GM04503 (cell line): ENCODE results near the gene WFDC5.

Experiments used
- DNase-seq: peaks from one replicate; pipeline ENCODE4 v3.0.0-alpha.2; 2012; ENCODE audit warnings: low read depth

WFDC5 gene

DNA sequence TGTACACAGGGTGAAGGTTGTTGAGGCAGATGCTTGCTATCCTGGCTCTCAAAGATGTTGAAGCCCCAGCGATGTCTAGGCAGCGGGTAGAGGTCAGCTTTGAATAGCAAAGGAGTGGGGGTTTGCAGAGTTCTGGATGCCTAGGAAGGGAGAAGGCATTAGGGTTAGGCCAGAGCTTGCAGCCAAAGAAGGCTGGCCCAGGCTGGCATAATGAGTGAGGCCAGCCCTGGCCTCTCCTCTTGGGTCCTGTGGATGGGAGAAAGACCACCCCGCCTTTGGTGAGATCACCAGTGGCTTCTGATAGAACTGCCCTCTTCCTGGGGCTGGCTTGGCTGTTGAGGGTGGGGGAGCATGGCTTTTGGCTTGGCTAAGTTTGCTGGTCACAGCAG is 406 bp upstream of the WFDC5 start:
- DNase-seq: no peak

DNA sequence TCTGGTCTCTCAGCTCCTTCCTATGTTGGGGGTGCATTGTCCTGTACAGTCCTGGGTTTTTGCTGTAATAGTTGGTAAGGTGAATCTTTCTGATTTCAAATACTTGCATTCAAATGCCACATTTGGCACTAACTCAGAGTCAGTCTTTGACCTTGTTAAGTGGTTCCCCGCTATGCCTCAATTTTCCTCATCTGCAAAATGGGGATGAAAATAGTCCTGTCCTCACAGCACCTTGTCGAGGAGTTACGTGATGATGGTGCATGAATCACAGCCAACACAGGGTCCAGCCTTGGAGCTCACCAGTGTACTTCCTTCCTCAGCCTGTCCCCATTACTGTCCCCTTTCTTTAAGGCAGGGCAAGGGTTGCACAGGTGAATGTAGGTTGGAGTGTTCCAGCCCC is 1.1 kb downstream of the WFDC5 start:
- DNase-seq: no peak

DNA sequence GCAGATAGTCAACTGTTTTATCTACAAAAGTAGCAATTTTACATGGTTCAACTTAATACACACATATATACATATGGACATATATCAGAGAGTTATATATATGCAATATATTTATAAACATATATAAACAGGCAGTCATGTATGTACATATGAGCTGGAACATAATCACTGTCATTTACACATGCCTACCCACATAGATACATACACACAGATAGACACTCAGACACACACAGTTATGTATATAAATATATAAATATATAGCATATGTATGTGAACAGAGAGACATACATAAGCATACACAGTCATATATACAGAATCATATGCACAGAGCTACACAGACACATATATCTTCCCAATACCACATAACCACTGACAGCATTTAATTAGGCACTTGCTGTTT is 2.2 kb downstream of the WFDC5 start:
- no peak for DNase-seq

DNA sequence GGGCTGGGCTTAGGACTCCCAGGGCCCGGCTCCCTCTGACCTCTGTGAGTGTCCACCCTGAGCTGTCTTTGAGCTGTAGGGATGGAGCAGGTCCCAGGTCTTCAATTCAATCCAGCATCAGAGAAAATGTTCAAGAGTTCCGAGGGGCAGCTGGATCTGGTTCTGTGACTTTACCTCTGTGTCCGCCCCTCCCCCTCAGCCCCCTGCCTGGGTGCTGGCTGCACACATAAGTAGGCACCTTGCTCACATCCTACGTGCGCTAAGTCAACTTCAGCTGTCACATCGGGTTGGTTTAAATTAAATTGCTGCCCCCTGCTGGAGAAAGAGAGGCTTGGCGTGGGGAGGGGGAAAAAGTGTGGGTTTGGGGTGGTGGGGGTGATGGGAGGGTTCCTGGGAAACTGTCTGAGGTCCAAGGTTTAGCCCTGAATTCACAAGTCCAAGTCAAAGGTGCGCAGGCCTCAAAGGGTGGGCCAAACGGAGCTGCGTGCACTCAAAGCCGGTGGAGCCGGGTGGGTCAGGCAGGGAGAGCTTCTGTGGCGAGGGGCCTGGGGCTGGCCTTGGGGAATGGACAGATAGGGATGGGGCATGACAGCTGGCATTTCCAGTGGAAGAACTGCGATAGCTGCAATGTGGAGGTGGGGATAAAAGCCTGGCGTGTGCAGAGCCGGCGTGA is 3.0 kb downstream of the WFDC5 start:
- no peak for DNase-seq

DNA sequence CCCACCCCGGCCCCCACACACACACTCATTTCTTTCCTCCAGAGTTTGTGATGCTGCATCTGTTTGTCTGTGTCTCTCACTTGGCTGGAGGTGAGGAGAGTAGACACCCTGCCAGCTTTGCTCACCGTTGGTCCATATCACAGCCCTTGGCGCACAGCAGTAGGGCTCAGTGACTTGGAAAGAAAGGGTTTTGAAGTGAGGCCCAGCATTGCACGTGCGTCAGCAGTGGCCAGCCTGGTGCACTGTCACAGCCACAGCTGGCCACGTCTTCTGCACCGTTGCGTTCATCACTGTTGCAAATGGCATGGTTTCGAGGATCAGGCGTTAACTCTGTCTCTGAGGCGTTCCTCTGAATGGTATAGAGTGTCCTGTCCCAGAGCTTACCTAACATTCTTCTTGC is 3.7 kb downstream of the WFDC5 start:
- DNase-seq: no peak

DNA sequence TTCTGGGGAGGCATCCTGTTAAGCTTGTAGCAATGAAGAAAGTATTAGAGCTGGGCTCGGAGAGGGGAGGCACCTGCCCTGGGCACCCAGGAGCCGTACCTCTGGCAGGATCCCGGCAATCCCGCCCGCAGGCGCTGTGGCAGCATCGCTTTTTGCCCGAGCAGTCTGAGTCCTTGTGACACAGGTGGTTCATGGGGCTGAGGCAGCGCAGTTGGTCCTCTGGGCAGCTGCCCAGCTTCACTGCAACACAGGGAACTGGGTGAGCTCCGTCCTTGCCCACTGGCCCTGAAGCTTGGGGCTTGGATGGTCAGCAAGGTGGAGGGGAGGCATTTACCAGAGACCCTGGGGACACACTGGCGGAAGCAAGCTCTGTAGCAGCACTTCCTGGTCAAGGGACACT is 4.7 kb downstream of the WFDC5 start:
- DNase-seq: no peak

DNA sequence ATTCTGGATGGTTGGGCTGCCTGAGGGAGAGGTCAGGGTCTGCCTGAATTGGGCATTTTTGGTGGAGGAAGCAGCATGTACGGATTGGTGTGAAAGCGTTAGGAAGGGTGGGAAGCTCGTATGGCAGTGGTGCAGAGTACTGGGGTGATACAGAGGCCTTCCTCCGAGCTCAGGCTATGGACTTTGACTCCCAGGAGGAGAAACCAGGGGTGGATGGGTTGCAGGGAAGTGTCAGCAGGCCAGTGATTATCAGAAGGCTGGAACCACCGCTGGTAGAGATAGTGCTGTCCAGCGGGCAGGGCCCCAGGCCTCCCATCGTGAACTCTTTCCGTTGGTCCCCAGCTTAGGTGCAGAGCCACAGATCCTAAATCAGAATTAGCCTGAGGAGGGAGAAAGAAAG is 5.3 kb downstream of the WFDC5 start:
- no peak for DNase-seq

DNA sequence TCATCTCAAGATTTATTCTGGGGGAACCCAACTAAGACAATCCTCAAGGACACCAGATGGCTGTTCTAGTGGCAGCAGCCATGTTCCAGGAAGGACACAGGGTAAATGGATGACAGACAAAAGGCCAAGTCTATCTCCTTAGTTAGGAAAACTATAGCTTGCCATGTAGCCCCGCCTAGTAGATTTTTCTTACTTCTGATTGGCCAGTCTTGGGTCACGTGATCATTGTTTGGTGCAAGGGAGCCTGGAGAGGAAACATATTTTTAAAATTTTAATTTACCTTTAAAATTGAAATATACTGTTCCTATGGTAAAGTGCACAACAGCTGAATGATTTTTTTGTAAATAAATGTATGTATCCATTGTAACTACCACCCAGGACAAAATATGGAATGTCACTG is 9.7 kb downstream of the WFDC5 start:
- DNase-seq: no peak

DNA sequence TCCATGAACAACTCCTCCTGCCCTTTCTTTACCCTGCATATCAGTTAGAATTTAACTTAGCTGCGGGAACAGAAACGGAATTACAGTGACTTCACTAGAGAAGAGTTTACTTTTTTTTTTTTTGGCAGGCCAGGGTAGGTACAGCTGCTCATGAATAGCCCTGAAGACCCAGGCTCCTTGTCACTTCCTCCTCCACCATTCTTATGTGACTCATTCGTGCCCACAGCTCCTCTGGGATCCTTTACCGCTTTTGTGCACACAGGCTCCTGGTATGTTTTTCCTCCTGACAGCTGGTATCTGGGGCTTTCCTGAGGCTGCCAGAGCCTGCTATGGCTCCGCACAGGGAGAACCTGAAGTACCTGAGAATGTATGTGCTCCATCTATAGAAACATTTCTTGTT is 10.2 kb downstream of the WFDC5 start:
- no peak for DNase-seq

DNA sequence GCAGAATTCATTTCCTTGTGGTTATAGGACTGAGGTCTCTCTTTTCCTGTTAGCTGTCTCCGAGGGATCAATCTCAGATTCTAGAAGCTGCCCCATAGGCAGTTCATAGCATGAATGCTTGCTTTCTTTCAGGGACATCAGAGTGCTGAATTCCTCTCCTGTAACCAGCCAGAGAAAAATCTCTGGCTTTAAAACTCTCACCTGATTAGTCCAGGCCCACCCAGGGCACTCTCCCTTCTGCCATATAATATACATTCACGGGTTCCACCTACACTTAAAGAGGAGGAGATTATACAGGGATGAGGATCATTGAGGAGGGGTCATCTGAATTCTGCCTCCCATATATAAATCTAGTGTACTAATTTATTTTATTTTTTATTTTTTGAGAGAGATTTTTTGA is 11.9 kb downstream of the WFDC5 start:
- no peak for DNase-seq

DNA sequence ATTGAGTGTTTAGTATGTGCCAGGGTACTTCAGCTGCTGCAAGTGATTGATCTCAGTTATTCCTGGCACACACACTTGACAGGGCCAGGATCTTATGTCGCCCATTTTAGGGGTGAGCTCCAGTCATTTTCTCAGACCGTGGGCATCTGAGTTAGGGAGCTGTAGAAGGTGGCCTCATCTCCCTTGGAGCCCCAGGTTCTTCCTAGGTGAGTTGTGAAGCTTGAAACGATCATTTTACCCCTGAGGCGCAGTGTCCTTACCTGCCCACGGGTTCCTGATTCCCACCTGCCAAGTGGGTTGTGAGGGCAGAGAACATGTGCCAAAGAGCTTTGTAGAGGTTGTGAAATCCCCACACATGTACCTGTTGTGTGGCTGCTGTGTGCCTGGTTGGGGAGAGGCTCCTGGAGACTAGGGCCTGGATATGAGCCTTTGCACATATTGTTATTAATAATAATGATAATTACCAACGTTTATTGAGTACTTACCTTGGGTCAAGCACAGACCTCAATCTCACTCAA is 13.6 kb downstream of the WFDC5 start:
- DNase-seq: no peak

DNA sequence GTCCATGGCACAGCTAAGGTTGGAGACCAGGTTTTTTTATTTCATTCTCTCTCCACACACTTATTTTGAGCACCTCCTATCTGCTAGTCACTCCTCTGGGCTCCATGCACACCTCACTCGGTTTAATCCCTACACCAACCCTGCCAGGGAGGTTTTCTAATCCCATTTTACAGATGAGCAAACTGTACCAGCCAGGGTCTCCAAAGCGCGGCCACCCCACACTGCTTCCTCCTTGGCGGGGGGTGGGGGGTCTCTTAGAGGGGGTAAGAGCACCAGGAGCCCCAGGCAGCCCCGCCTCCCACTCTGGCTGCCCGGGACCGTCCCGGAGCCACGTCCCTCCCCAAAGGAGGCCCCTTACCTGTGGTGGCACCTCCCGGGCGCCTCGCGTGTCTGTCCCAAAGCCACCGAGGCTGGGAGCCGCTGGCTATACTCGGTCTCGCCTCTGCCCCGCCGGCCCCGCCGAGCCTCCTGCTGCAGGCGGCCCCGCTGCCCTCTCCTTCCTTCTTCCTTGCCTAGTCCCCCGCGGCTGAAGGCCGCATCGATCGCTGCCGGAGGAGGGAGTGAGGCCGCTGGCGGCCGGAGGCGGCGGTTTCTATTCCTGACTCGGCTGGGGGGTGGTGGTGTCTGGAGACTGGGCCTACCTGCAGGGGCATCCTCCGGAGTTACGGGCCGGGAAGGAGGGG is 14.3 kb downstream of the WFDC5 start, which contains the start of gene KCNS1:
Gene KCNS1, minus strand, starts transcription at position 565 of the 683 bp plus-strand sequence. CDS start 1,891 bp downstream, outside the sequence.
- DNase-seq: no peak

DNA sequence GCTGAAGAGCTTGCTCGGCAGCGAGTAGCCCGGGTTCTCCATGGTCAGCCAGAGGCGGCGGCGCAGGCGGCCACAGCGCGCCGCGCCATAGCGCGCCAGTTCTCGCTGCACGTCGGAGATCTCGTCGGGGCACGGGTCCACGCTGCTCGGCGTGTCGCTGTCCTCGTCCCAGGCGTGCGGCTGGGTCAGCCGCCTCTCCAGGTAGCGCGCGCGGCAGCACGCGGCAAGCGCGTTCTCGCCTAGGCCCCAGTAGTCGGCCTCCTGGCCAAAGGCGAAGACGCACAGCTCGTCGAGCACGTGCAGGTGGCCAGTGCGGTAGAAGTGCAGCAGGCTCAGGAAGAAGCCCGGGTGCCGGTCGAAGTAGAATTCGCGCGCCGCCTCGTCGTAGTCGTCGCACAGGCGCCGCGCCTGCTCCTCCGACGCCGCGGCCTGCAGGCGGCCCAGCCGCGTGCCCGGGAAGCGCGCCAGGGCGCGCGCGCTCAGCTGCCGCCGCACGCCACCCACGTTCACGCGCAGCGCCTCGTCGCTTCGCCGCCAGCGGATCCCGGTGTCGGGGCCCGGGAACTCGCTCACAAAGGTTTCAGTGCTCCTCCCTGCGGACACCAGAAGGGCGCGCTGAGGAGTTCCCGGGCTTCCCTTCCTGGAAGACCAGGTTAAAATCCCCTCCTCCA is 16.7 kb downstream of the WFDC5 start:
- no peak for DNase-seq

DNA sequence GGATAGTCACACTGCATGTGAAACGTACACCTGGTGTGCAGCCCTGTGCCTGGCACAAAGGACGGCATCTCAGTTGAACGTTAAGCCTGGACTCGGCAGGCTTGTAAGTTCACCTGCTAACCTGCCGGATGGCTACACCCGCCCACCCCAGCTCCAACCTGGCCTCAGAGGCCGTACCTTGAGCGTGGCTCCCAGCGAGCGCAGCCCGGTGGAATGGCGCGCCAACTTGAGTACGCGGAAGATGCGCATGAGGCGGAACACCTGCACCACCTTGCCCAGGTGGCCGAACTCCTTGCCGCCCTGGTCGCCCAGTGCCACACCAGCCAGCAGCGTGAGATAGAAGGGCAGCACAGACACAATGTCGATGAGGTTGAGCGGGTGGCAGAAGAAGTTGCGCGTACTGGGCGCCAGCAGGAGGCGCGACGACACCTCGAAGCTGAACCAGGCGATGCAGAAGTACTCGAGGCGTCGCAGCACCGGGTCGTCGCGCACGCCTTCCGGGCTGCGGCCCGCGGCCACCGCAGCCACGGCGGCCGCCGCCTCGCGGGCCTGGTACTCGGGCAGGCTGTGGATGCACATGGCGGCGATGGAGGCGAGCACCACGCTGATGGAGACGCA is 17.4 kb downstream of the WFDC5 start:
- DNase-seq: no peak

DNA sequence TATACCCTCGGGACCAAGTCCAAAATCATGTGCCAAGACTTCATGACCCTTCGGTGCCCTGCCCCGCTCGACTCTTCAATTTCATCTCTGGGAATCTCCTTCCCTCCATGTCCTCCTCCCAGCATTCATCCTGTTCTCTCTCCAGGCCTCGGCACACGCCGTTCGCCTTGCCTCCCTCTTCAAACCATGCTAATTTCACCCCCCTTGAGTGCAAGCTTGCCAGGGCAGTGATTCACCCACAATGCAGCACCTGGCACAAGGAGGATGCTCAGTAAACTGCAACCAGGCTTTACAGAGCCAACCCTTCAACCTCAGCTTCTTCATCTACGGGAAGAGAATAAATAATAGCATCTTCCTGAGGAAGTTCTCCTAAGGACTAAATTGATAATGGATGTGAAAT is 18.2 kb downstream of the WFDC5 start:
- no peak for DNase-seq

DNA sequence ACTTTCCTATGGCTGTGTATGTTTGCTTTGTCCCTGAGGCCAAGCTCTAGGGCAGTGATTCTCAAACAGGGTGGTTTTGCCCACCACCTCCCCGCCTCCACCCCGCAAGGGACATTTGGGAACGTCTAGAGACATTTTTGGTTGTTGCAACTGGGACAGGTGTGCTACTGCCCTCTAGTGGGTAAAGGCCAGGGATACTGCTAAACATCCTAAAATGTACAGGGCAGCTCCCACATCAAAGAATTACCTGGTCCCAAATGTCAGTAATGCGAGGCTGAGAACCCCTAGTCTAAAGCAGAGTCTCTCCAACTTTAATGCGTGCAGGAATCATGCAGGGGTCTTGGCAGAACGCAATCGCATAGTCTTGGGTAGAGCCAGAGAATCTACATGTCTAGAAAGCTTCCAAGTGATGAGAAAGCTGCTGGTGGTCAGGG is 19.2 kb downstream of the WFDC5 start:
- DNase-seq: no peak

DNA sequence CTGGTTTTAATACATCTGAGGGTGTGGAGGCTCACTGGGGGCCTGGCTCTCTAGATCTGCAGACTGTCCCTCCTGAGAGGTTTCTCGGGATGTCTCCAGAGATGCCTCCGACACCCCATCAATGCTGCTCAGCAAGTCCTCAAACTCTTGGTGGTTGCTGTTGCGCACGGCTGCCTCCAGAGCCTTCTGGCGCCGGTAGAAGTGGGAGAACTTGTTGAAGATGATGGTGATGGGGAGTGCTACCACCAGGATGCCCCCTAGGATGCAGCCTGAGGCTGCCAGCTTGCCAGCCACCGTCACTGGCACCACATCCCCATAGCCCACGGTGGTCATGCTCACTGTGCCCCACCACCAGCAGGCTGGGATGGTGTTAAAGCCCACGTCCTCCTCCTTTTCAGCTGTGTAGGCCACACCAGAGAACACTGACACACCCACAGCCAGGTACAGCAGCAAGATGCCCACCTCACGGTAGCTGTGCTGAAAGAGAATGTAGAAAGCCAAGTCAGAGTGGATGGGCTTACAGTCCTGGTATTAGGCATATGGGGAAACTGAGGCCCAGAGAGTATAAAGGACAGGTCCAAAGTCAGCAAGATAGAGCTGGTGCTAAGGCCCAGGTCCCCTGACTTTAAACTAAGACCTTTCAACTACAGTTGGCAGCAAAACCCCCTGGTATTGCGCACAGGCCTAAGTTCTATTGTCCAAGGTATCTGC is 20.0 kb downstream of the WFDC5 start:
- DNase-seq: no peak

DNA sequence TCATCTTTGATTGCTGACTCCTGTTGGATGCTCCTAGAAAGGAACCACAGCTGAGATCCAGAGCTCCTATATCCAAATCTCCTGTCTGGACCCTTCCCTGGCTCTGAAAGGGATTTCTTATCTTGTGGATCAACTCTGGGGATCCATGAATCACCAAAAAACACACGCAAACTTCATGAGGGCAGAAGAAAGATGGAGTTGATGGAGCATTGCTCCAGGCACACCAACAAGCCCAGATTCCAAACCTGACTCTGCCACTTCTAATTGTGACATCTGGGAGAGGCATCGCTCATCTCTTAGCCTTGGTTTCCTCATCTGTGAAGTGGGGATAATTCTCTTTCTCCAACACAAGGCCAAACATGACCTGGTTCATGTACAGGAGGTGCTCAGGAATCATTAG is 20.8 kb downstream of the WFDC5 start:
- no peak for DNase-seq

DNA sequence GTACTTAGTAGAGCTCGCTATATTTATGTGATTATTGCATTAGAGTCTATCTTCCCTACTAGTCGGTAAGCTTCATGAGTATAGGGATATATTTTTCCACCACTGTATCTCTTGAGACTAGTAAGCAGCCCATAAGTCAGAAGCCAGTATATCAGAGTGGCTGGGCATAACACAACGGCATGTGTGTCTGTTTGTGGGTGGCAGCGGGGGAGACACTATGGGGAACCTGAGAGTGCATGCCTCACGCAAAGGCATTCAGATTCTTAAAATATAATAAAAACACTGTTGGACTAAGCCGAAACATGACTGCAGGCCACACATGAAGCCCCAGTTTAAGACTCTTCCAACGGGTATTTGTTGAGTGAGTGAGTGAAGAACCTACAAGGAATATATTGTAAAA is 22.1 kb downstream of the WFDC5 start:
- DNase-seq: no peak

DNA sequence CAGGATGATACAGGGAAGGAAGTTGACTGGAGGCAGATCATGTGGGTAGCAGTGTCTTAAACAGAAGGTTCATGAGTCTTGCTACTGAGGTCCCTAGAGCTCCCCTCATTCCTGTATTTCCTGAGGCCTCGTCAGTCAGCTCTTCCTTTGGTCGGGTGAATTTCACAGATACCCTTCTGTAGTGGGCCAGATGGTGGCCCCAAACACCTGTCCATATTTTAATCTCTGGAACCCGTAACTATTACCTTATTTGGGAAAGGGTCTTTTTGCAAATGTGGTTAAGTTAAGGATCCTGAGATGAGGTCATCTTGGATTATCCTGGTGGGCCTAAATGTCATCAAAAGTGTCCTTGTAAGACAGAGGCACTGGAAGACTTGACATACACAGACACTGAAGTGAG is 23.6 kb downstream of the WFDC5 start:
- DNase-seq: no peak

DNA sequence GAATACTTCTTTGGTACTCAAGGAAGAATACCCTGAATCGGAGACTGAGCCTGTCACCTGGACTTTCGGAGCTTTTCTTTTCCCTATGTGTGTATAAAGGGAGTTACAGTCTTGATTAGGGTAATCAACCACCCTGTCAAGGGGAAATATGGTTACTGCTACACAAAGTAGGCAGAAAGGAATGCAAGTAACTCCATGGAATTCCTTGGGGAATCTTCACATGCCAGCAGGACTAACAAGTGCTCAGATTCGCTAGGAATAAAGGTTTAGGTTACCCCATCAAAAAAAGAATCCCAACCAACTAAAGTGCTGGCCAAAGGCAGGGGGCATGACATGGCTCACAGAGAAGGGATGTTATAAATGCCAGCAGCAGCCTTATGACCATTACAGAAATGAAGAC is 24.5 kb downstream of the WFDC5 start:
- DNase-seq: no peak

DNA sequence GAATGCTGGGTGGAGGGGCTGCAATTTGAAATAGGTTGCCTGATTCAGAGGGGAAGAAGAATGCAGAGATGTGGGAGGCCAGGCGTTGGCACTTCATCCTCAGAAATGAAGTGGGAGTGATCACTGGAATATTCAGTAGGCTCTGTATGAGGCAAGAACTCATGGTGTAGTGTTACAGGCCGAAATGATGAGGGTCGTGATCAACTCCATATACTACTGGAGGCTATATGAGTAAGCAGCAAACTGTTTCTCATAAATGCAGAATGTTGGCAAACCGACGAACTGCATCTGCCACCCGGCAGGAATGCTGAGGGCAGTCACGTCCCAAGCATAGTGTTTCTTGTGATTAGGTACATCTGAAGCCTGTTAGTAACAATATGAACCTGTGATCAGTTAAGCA is 26.7 kb downstream of the WFDC5 start:
- DNase-seq: peak; percentile 89
